Activated CD8-positive, alpha-beta T cell treated with anti-CD3 and anti-CD28 coated beads for 36 hours (primary cell): ENCODE data around the gene PKP1. TPM values are rescaled to one million over a fixed set of nuclear protein-coding genes. Genes with fewer than 3 reads are reported as not detected.

Source experiments
- ATAC-seq: fragments of 200-7000 bp; cut with Tn5 transposase; one replicate; pipeline ENCODE4 v1.10.0; 2021; ENCODE audit warnings: mild to moderate bottlenecking, moderate library complexity
- CTCF ChIA-PET: fragments of 350-600 bp; sonication (Branson Sonifier 250); formaldehyde crosslinking; loops from one replicate; lab custom pipeline; 2021; ENCODE audit warnings: antibody characterized with exemption; lab: Charles Lee
- POLR2A ChIA-PET: fragments of 350-600 bp; sonication (Branson Sonifier 250); formaldehyde crosslinking; loops from one replicate; lab custom pipeline; 2021; ENCODE audit warnings: antibody characterized with exemption; lab: Charles Lee
- DNase-seq: peaks from one replicate; pipeline ENCODE4 v3.0.0-alpha.2; 2020
- H3K27ac Mint-ChIP-seq: one replicate; pipeline ENCODE4 v1.8.0; 2021; ENCODE audit warnings: mild to moderate bottlenecking, mixed read lengths
- H3K27me3 Mint-ChIP-seq: one replicate; pipeline ENCODE4 v1.8.0; 2021; ENCODE audit warnings: mixed read lengths
- H3K36me3 Mint-ChIP-seq: one replicate; pipeline ENCODE4 v1.8.0; 2021; ENCODE audit warnings: low read depth, mixed read lengths
- H3K4me1 Mint-ChIP-seq: one replicate; pipeline ENCODE4 v1.8.0; 2021; ENCODE audit warnings: low read depth, mixed read lengths
- H3K4me3 Mint-ChIP-seq: one replicate; pipeline ENCODE4 v1.8.0; 2021; ENCODE audit warnings: mild to moderate bottlenecking, moderate library complexity, mixed read lengths
- H3K9me3 Mint-ChIP-seq: one replicate; pipeline ENCODE4 v1.8.0; 2021; ENCODE audit warnings: mixed read lengths
- intact Hi-C: fragments of 100-400 bp; cut with micrococcal nuclease; formaldehyde crosslinking; loops from one replicate; pipeline ENCODE4 v1.10.0; 2022
- total RNA-seq, 2 experiments: library from RNA; stranded (reverse); gene quantifications; one replicate each; pipeline ENCODE4 v1.2.3, GENCODE V29; 2021
- TF ChIP-seq, protein P1 (sequence below): fragments of 200-600 bp; IDR thresholded peaks from one replicate; pipeline ENCODE4 v1.8.0; 2022; ENCODE audit warnings: antibody characterized with exemption, mild to moderate bottlenecking

The PKP1 gene
- total RNA-seq, 2 experiments from 2014 or later = not detected

DNA sequence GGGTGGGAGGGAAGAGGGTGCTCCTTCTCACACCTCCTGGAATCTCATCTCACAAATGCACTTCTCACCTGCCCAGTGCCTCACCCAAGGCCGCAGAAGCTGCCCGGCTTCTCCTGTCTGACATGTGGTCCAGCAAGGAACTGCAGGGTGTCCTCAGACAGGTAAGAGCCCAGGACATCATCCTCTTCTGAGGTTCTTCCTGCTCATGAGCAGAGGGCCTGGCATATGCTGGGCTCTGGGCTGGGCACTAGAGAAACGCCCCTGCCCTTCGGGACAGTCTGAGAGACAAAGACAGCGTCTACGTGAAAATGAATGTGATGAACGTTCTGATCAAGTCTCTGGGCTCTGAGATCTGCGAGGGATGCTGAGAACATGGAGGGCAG lies 42.4 kb downstream of the PKP1 start:
- no peaks in the 10 kb centered on the region for H3K4me1 Mint-ChIP-seq
- CTCF ChIA-PET = no interaction called here
- no peak overlapping the region for H3K4me3 Mint-ChIP-seq
- TF ChIP-seq, protein P1, sequence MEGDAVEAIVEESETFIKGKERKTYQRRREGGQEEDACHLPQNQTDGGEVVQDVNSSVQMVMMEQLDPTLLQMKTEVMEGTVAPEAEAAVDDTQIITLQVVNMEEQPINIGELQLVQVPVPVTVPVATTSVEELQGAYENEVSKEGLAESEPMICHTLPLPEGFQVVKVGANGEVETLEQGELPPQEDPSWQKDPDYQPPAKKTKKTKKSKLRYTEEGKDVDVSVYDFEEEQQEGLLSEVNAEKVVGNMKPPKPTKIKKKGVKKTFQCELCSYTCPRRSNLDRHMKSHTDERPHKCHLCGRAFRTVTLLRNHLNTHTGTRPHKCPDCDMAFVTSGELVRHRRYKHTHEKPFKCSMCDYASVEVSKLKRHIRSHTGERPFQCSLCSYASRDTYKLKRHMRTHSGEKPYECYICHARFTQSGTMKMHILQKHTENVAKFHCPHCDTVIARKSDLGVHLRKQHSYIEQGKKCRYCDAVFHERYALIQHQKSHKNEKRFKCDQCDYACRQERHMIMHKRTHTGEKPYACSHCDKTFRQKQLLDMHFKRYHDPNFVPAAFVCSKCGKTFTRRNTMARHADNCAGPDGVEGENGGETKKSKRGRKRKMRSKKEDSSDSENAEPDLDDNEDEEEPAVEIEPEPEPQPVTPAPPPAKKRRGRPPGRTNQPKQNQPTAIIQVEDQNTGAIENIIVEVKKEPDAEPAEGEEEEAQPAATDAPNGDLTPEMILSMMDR = no peak
- H3K27ac Mint-ChIP-seq = no peak overlapping the region
- DNase-seq = no peak
- no peaks in the 10 kb centered on the region for H3K27me3 Mint-ChIP-seq
- H3K9me3 Mint-ChIP-seq = no peaks in the 10 kb centered on the region
- no peaks in the 10 kb centered on the region for H3K36me3 Mint-ChIP-seq
- POLR2A ChIA-PET = no interaction called here
- intact Hi-C loops = no loop called here
- no peak for ATAC-seq

DNA sequence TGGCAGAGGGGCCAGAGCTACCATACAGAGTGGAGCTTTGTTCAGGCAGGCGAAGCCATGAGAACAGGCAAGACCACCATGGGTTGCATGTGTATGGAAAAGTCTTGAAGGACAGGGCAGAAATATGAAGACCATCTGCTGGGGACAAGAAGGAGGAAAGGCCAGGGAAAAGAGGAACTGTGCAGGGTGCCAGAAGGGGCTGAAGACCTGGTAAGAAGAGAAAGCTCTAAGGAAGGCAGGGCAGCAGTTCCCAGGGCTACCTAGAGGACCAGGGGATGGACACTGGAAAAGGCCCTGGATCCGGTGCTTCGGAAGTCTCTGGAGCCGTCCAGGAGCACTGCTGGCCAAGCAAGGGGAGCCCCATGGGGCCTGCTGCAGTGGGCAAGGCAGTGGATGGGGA lies 43.4 kb downstream of the PKP1 start:
- intact Hi-C loops = no loop called here
- Mint-ChIP-seq H3K4me3 (no peak overlapping the region), H3K9me3 (no peaks in the 10 kb centered on the region), H3K4me1 (no peaks in the 10 kb centered on the region), H3K36me3 (no peaks in the 10 kb centered on the region), H3K27me3 (no peaks in the 10 kb centered on the region), H3K27ac (no peak overlapping the region)
- TF ChIP-seq, protein P1 = no peak
- POLR2A ChIA-PET = interaction anchor here (0.6 kb wide), 1 partner anchor 61 kb away, joined by 3 read pairs; no protein-coding TSS in a partner anchor
- DNase-seq (no peak), ATAC-seq (no peak)
- CTCF ChIA-PET = interaction anchor here (1.4 to 2.5 kb wide), 2 partner anchors 22 to 72 kb away, joined by 4 to 7 read pairs; no protein-coding TSS in a partner anchor

DNA sequence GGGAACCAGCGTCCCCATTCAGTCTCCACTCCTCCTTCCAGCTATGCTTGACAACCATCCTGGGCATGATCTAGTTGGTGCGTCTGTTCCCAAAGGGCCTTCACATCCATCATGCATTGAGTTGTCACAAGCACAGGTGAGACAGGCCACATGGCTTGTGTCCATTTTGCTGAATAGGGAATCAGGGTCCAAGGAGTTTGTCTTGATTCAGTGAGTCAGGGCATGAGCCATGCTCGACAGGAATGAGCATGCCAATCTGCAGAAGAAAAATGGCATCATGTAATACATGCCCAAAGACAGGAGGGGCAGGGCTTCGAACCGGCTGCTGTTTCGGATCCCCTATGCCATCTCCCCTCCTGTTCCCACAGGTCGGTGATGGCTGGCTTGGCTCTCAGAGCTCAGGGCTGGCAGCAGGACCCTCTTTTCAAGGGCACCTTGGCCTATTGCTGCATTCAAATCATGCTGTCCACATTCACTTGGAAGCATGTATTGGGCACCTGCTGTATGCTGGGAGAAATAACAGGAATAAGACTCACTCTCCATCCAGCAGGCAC lies 44.5 kb downstream of the PKP1 start:
- Mint-ChIP-seq H3K4me1 (no peaks in the 10 kb centered on the region), H3K9me3 (no peaks in the 10 kb centered on the region), H3K4me3 (no peak overlapping the region), H3K36me3 (no peaks in the 10 kb centered on the region), H3K27ac (no peak overlapping the region), H3K27me3 (no peaks in the 10 kb centered on the region)
- no peak for ATAC-seq
- ChIA-PET POLR2A (no interaction called here), CTCF (interaction anchor here (2.5 kb wide), 1 partner anchor 74 kb away, joined by 7 read pairs; no protein-coding TSS in a partner anchor)
- TF ChIP-seq, protein P1 = no peak
- DNase-seq = no peak
- intact Hi-C loops = no loop called here

DNA sequence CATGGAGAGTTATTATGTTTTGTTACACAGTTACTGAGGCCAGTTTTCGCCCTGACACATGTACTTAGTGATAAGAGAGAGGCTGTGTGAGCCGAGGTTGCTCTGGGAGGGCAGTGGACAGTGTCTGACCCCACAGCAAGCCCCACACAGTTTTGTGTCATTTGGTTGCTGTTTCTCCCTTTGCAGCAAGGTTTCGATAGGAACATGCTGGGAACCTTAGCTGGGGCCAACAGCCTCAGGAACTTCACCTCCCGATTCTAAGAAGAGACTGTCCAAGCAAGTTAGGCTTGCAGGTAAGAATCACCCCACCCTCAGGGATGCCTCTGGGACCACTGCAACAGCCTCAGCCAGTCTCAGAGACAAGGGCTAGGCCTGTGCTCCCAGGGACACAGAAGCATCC lies 45.3 kb downstream of the PKP1 start:
- Mint-ChIP-seq H3K9me3 (no peaks in the 10 kb centered on the region), H3K27me3 (no peaks in the 10 kb centered on the region), H3K4me3 (no peak overlapping the region), H3K27ac (no peak overlapping the region), H3K36me3 (no peaks in the 10 kb centered on the region), H3K4me1 (no peaks in the 10 kb centered on the region)
- POLR2A ChIA-PET = no interaction called here
- TF ChIP-seq, protein P1 = no peak
- DNase-seq (no peak), ATAC-seq (no peak)
- intact Hi-C loops = no loop called here
- CTCF ChIA-PET = interaction anchor here (2.5 kb wide), 1 partner anchor 74 kb away, joined by 7 read pairs; no protein-coding TSS in a partner anchor

DNA sequence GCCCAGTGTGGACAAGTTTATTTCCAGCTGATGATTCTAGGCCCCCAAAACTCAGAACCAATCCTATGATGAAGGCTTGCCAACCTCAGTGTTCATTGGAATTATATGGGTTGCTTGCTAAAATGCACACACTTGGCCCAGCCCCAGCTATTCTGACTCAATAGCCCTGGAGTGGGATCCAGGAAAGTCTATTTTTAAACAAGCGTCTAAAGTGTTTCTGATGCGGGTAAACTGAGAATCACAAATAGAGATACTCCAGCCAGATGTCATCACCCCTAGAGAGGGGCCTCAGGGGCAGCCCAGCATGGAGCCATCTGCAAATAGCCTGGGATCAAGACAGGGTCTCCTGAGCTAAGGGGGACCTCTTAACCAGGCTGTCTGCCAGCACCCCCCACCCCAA lies 46.0 kb downstream of the PKP1 start:
- no peak overlapping the region for H3K27ac Mint-ChIP-seq
- POLR2A ChIA-PET = no interaction called here

More for the DNA sequence above, 46.0 kb downstream of the PKP1 start:
- Mint-ChIP-seq H3K36me3 (no peaks in the 10 kb centered on the region), H3K4me1 (no peaks in the 10 kb centered on the region), H3K27me3 (no peaks in the 10 kb centered on the region), H3K4me3 (no peak overlapping the region), H3K9me3 (no peaks in the 10 kb centered on the region)
- intact Hi-C loops = no loop called here
- TF ChIP-seq, protein P1 = no peak
- ATAC-seq (no peak), DNase-seq (no peak)
- CTCF ChIA-PET = interaction anchor here (1.4 kb wide), 1 partner anchor 17 kb away, joined by 4 read pairs; no protein-coding TSS in a partner anchor
